Measurements from ENCODE around the gene ADORA2A. TPM values are rescaled to one million over a fixed set of nuclear protein-coding genes. Genes with fewer than 3 reads are reported as not detected.
A peak's percentile ranks its signal among the peaks of the same experiment; 100 is the strongest.

ADORA2A gene
- total and polyA plus RNA-seq, 4 donors, result 2.5 to 5.1 (median 4.7) TPM

DNA sequence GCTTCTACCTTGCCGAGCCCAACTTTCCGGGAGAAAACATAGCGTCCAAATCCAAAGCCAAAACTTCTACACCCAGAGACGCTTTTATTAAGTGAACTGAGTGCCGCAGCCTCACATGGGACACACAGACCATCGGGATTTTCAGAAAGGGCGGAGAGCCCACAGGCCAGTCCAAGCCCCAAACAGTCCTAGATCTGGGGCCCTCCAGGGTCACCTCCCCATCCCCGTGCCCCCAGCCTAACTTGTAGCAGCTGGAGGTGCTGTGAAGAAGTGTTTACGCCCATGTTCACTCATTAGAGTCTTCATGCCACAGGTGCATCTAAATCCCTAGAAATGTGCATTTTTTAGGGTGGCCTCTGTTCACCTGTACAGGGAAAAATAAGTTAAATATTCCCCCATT is 14.1 kb upstream of the ADORA2A start:
- intact Hi-C loops (cut with DNase I), result no loop called here
- Histone ChIP-seq H3K36me3 (ENCODE audit: control insufficient read depth in 1 of 2, insufficient read depth in 2 of 2, low read length in 1 of 2) (peaks cover 2 to 7% of the 10 kb centered on the region in 2 donors), H3K9me3 (ENCODE audit: control insufficient read depth, low read length) (no peaks in the 10 kb centered on the region), H3K27ac (ENCODE audit: low read depth in 1 of 2, low read length in 2 of 2) (no peak overlapping the region), H3K4me1 (ENCODE audit: control insufficient read depth in 1 of 2, insufficient read depth in 2 of 2, low read length in 2 of 2) (no peaks in the 10 kb centered on the region), H3K27me3 (ENCODE audit: control insufficient read depth in 1 of 2, insufficient read depth in 2 of 2, low read length in 1 of 2) (no peaks in the 10 kb centered on the region), H3K4me3 (ENCODE audit: low read length in 2 of 2) (no peak overlapping the region)
- WGBS, 2 donors, result 92 to 93% methylated on average over 9 of the region's 9 CpGs
- ATAC-seq (ENCODE audit: low FRiP score) (no peak), DNase-seq (no peak)

DNA sequence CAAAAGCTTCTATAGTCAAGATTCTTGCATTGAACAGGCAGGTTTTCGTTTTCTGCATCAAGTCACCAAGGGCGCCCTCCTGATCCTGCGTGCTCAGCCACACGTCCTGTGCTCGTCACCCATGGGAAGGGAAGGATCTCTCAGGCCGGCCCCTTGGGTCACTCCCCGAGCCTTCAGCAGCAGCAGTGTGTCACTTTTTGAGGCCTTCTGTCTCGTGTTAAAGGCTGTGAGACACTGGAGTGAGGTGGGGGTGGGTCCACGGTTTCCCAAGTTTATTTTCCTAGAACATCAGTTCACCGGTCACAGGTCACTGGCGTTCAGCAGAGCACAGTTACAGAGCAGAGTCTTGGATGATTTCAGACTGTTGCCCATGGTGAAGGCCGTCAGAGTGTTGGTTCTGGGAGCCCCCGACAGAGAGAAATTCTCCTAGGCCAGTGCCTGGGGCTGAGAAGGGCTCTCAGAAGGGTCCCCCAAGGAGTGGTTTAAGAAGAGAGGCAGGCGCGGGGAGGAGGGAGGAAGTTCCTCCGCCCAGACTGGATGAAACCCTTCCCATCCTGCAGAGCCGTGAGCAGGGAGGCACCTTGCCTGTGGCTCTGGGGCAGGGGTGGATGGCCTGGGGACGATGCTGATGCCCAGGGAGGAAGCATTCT is 13.5 kb upstream of the ADORA2A start:
- no peak for ATAC-seq (ENCODE audit: low FRiP score)
- DNase-seq, result peak in 1 of 2 donors; percentile 72
- H3K4me3 ChIP-seq (ENCODE audit: low read length in 2 of 2), result no peak overlapping the region
- H3K27ac ChIP-seq (ENCODE audit: low read depth in 1 of 2, low read length in 2 of 2), result no peak overlapping the region
- no peaks in the 10 kb centered on the region for H3K9me3 ChIP-seq (ENCODE audit: control insufficient read depth, low read length)
- H3K4me1 ChIP-seq (ENCODE audit: control insufficient read depth in 1 of 2, insufficient read depth in 2 of 2, low read length in 2 of 2), result no peaks in the 10 kb centered on the region
- H3K27me3 ChIP-seq (ENCODE audit: control insufficient read depth in 1 of 2, insufficient read depth in 2 of 2, low read length in 1 of 2), result no peaks in the 10 kb centered on the region
- intact Hi-C loops (cut with DNase I), result no loop called here
- 70 to 73% methylated on average over 18 of the region's 18 CpGs for WGBS, 2 donors
- H3K36me3 ChIP-seq (ENCODE audit: control insufficient read depth in 1 of 2, insufficient read depth in 2 of 2, low read length in 1 of 2), result peaks cover 2 to 5% of the 10 kb centered on the region in 2 donors

DNA sequence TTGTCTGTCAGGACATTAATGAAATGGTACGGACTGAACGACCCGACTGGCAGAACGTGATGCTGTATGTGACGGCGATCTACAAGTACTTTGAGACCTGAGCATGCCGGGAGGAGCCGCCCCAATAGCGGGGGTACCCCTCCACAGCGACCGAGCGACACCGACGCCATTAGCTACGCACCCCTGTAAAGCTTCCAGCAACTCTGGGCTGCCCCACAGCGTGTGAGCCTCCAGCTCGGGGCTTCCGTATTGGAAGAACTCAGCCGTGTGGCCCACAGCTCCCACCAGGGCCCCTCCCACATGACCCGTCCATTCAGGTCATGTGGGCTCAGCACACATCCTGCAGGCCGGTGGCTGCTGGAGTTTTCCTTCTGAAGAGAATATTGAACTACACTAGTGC is 12.9 kb upstream of the ADORA2A start:
- Histone ChIP-seq H3K4me1 (ENCODE audit: control insufficient read depth in 1 of 2, insufficient read depth in 2 of 2, low read length in 2 of 2) (no peaks in the 10 kb centered on the region), H3K9me3 (ENCODE audit: control insufficient read depth, low read length) (no peaks in the 10 kb centered on the region), H3K27ac (ENCODE audit: low read depth in 1 of 2, low read length in 2 of 2) (no peak overlapping the region), H3K4me3 (ENCODE audit: low read length in 2 of 2) (no peak overlapping the region), H3K36me3 (ENCODE audit: control insufficient read depth in 1 of 2, insufficient read depth in 2 of 2, low read length in 1 of 2) (peaks cover 2 to 5% of the 10 kb centered on the region in 2 donors), H3K27me3 (ENCODE audit: control insufficient read depth in 1 of 2, insufficient read depth in 2 of 2, low read length in 1 of 2) (no peaks in the 10 kb centered on the region)
- no peak for ATAC-seq (ENCODE audit: low FRiP score)
- peak in 1 of 2 donors; percentile 62 for DNase-seq
- WGBS, 2 donors, result 81 to 83% methylated on average over 21 of the region's 21 CpGs
- intact Hi-C loops (cut with DNase I), result no loop called here

DNA sequence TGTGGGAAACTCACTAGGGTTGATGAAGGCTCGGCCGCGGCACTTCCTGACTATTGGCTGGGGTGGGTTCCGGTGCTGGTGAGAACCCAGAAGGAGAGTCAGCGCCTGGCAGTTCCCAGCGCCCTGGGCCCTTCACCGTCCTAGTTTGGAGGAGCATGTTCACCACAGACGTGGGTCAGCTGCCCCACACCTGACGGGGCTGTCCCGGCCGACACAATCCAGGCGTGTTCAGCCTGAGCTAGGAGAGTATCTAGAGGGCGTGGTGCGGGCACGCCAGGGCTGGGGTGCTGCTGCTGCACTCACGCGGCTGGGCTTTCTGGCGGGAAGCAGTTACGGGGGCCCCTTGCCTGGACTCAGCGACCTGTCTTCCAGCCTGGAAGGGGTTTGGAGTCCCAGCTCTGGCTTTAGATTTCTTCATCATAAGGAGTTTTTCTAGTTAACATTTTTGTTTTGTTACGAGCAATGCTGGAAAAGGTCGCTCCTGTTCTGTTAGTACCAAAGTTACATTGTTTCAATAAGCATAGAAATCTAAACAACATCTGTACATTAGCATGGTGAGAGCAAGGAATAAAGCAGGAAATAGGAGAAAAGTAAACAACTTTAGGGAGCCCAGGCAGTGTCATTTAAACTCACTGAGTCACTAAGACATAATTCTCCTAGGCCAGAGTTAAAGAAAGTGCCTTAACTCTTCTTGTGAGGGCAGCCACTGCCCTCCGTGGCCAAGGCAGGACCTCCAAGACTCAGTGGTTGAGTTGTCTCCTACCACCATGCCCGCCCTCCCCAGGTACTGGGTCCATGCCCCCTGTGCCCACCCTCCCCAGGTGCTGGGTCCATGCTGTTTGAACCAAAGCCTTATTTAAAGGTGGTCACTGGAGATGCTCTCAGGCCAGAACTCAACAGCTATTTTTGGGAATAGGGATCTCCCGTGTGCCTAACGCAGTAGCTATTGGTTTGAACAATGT is 12.1 kb upstream of the ADORA2A start:
- no peak overlapping the region for H3K27ac ChIP-seq (ENCODE audit: low read depth in 1 of 2, low read length in 2 of 2)
- no peaks in the 10 kb centered on the region for H3K27me3 ChIP-seq (ENCODE audit: control insufficient read depth in 1 of 2, insufficient read depth in 2 of 2, low read length in 1 of 2)
- intact Hi-C loops (cut with DNase I), result no loop called here
- no peaks in the 10 kb centered on the region for H3K4me1 ChIP-seq (ENCODE audit: control insufficient read depth in 1 of 2, insufficient read depth in 2 of 2, low read length in 2 of 2)
- H3K36me3 ChIP-seq (ENCODE audit: control insufficient read depth in 1 of 2, insufficient read depth in 2 of 2, low read length in 1 of 2), result peaks cover 2 to 5% of the 10 kb centered on the region in 2 donors
- H3K4me3 ChIP-seq (ENCODE audit: low read length in 2 of 2), result no peak overlapping the region
- DNase-seq, result no peak
- no peaks in the 10 kb centered on the region for H3K9me3 ChIP-seq (ENCODE audit: control insufficient read depth, low read length)
- ATAC-seq (ENCODE audit: low FRiP score), result no peak
- WGBS, 2 donors, result 84 to 86% methylated on average over 26 of the region's 26 CpGs

DNA sequence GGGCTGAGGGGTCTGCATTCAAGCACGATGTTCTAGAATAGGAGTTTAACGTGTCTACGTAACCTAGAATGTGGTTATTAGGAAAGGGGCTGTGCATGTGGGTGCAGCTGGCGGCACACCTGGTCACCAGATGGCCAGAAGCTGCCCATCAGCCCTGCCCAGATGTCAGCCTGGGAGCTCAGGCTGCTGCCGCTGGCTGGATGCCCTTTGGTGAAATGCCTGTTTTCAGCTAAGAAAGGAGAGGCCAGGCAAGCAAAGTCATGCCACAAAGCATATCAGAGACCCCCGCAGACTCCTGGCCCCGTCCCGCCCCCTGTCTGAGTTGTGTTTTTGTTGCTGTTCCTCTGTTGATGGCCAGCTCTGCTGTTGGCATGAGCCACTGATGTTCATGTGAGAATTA is 11.3 kb upstream of the ADORA2A start:
- DNase-seq (no peak), ATAC-seq (ENCODE audit: low FRiP score) (no peak)
- Histone ChIP-seq H3K9me3 (ENCODE audit: control insufficient read depth, low read length) (no peaks in the 10 kb centered on the region), H3K27me3 (ENCODE audit: control insufficient read depth in 1 of 2, insufficient read depth in 2 of 2, low read length in 1 of 2) (no peaks in the 10 kb centered on the region), H3K4me1 (ENCODE audit: control insufficient read depth in 1 of 2, insufficient read depth in 2 of 2, low read length in 2 of 2) (no peaks in the 10 kb centered on the region), H3K27ac (ENCODE audit: low read depth in 1 of 2, low read length in 2 of 2) (no peak overlapping the region), H3K4me3 (ENCODE audit: low read length in 2 of 2) (no peak overlapping the region), H3K36me3 (ENCODE audit: control insufficient read depth in 1 of 2, insufficient read depth in 2 of 2, low read length in 1 of 2) (peaks cover 2 to 5% of the 10 kb centered on the region in 2 donors)
- 77 to 87% methylated on average over 8 of the region's 8 CpGs for WGBS, 2 donors
- intact Hi-C loops (cut with DNase I), result no loop called here

DNA sequence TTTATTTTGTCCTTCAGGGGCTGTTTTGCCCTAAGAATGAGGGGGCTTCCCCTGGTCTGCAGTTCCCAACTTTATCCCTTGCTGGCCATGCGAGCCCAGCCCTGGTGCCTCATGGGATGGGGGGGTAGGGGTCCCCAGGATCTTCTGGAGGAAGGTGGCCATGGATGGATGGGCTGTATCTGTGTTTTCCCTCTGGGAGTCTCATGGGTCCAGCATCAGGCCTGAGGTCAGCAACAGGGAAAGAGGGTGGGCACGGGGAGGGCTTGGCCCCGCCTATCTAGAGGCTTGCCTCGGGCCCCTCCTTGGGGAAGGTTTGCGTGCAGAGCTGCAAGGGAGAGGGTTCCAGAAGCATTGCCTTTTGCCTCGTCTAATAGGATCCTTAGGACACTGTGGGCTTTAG is 10.8 kb upstream of the ADORA2A start:
- ATAC-seq (ENCODE audit: low FRiP score) (no peak), DNase-seq (no peak)
- Histone ChIP-seq H3K27ac (ENCODE audit: low read depth in 1 of 2, low read length in 2 of 2) (no peak overlapping the region), H3K4me1 (ENCODE audit: control insufficient read depth in 1 of 2, insufficient read depth in 2 of 2, low read length in 2 of 2) (no peaks in the 10 kb centered on the region), H3K27me3 (ENCODE audit: control insufficient read depth in 1 of 2, insufficient read depth in 2 of 2, low read length in 1 of 2) (no peaks in the 10 kb centered on the region), H3K9me3 (ENCODE audit: control insufficient read depth, low read length) (no peaks in the 10 kb centered on the region), H3K4me3 (ENCODE audit: low read length in 2 of 2) (no peak overlapping the region), H3K36me3 (ENCODE audit: control insufficient read depth in 1 of 2, insufficient read depth in 2 of 2, low read length in 1 of 2) (peaks cover 2 to 4% of the 10 kb centered on the region in 2 donors)
- 79 to 82% methylated on average over 6 of the region's 6 CpGs for WGBS, 2 donors
- intact Hi-C loops (cut with DNase I), result no loop called here

DNA sequence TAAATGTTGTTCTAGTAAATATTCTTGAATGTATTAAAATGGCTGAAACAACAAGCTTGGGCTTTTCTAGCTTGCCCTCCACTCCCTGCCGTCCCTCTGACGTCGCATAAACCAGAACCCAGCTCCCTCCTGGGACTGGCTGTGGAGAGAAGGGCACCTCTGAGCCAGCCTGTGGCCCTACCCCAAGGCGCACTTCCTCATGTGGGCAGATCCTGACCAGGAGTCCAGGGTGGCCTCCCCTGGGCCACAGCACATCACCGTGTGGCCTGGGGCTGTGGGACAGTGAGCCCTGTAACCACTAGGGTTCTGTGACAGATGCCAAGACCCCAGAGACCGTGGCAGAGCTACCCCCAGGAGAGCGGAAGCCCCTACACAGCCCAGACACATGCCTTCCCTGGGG is 10.2 kb upstream of the ADORA2A start:
- intact Hi-C loops (cut with DNase I), result no loop called here
- H3K36me3 ChIP-seq (ENCODE audit: control insufficient read depth in 1 of 2, insufficient read depth in 2 of 2, low read length in 1 of 2), result peaks cover 2 to 3% of the 10 kb centered on the region in 2 donors
- 83 to 86% methylated on average over 7 of the region's 7 CpGs for WGBS, 2 donors
- no peak overlapping the region for H3K4me3 ChIP-seq (ENCODE audit: low read length in 2 of 2)
- no peak for ATAC-seq (ENCODE audit: low FRiP score)
- no peaks in the 10 kb centered on the region for H3K4me1 ChIP-seq (ENCODE audit: control insufficient read depth in 1 of 2, insufficient read depth in 2 of 2, low read length in 2 of 2)
- no peaks in the 10 kb centered on the region for H3K27me3 ChIP-seq (ENCODE audit: control insufficient read depth in 1 of 2, insufficient read depth in 2 of 2, low read length in 1 of 2)
- no peaks in the 10 kb centered on the region for H3K9me3 ChIP-seq (ENCODE audit: control insufficient read depth, low read length)
- DNase-seq, result no peak
- H3K27ac ChIP-seq (ENCODE audit: low read depth in 1 of 2, low read length in 2 of 2), result no peak overlapping the region

DNA sequence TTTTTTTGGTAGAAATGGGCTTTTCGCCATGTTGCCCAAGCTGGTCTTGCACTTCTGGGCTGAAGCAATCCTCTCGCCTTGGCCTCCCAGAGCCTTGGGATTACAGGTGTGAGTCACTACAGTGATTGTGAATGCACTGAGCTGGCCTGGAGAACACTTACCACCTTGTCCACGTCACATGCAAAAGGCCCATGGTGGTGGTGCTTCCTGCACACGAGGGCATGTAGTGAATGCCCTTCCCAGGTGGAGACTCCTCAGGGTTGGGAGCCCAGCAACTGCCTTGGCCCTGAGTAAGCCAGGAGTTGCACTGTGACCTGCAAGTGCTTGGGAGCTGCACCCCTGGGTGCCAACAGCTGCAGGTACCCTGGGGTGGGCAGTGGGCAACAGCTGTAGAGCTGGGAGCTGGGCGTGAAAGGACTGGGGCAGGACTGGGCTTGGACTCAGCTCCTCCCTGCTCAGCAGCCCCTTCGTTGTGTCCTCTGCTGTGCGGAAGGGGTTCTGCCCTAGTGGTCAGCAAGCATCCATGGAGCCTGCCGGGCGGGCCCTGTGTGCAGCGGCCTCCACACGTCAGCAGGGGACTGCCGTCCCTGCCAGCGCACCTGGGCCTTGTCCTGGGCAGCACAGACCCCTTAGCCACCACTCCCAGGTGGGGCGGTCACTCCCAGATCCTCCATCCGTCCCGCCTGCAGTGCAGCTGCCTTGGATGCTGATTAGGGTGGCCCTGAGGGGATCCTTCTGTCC is 9.3 kb upstream of the ADORA2A start:
- H3K9me3 ChIP-seq (ENCODE audit: control insufficient read depth, low read length), result no peaks in the 10 kb centered on the region
- no peaks in the 10 kb centered on the region for H3K27me3 ChIP-seq (ENCODE audit: control insufficient read depth in 1 of 2, insufficient read depth in 2 of 2, low read length in 1 of 2)
- peaks cover 2 to 3% of the 10 kb centered on the region in 2 donors for H3K36me3 ChIP-seq (ENCODE audit: control insufficient read depth in 1 of 2, insufficient read depth in 2 of 2, low read length in 1 of 2)
- ATAC-seq (ENCODE audit: low FRiP score) (no peak), DNase-seq (peak in 1 of 2 donors; percentile 76)
- no peak overlapping the region for H3K4me3 ChIP-seq (ENCODE audit: low read length in 2 of 2)
- H3K4me1 ChIP-seq (ENCODE audit: control insufficient read depth in 1 of 2, insufficient read depth in 2 of 2, low read length in 2 of 2), result no peaks in the 10 kb centered on the region
- WGBS, 2 donors, result 80 to 85% methylated on average over 16 of the region's 16 CpGs
- intact Hi-C loops (cut with DNase I), result no loop called here
- H3K27ac ChIP-seq (ENCODE audit: low read depth in 1 of 2, low read length in 2 of 2), result no peak overlapping the region

Measured in aorta (tissue), 5 donors.